ENCODE measurements around the gene QDPR. TPM values are rescaled to one million over a fixed set of nuclear protein-coding genes. Genes with fewer than 3 reads are reported as not detected.

Gene QDPR
- total RNA-seq, 1 donor from 2014 or later: 16.2 TPM

DNA sequence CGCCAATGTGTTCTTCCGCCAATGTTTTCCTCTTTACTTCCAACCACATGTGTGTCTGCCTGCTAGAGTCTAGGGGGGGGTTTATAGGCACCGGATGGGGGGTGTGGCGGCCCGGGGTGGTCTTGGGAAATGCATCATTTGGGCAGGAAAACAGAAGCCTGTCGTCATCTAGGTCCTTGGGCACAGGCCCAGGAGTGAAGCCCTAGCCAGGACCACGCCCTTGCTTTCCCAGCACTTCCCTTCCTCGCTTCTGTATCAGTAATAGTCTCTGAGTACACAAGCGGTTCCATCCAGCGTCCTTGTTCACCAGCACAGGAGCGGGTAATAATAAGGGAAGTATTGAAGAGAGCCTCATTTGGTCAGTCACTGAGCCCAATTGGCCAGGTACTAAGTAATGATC is 74.5 kb downstream of the QDPR start:
- no peak for TF ChIP-seq POLR2A (IDR thresholded peaks at IDR 0.05)
- TF ChIP-seq POLR2AphosphoS5 (IDR thresholded peaks at IDR 0.05; ENCODE audit: insufficient read depth in 1 of 2, low read depth in 1 of 2): no peak
- TF ChIP-seq, protein P1, sequence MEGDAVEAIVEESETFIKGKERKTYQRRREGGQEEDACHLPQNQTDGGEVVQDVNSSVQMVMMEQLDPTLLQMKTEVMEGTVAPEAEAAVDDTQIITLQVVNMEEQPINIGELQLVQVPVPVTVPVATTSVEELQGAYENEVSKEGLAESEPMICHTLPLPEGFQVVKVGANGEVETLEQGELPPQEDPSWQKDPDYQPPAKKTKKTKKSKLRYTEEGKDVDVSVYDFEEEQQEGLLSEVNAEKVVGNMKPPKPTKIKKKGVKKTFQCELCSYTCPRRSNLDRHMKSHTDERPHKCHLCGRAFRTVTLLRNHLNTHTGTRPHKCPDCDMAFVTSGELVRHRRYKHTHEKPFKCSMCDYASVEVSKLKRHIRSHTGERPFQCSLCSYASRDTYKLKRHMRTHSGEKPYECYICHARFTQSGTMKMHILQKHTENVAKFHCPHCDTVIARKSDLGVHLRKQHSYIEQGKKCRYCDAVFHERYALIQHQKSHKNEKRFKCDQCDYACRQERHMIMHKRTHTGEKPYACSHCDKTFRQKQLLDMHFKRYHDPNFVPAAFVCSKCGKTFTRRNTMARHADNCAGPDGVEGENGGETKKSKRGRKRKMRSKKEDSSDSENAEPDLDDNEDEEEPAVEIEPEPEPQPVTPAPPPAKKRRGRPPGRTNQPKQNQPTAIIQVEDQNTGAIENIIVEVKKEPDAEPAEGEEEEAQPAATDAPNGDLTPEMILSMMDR (IDR thresholded peaks at IDR 0.05): no peak
- Histone ChIP-seq H3K27ac (no peak overlapping the region), H3K27me3 (no peaks in the 10 kb centered on the region), H3K4me3 (no peak overlapping the region), H3K36me3 (no peaks in the 10 kb centered on the region), H3K4me1 (no peaks in the 10 kb centered on the region), H3K9me3 (no peaks in the 10 kb centered on the region)
- intact Hi-C loops (cut with DNase I): no loop called here
- DNase-seq (ENCODE audit: extremely low spot score in 2 of 2): no peak

DNA sequence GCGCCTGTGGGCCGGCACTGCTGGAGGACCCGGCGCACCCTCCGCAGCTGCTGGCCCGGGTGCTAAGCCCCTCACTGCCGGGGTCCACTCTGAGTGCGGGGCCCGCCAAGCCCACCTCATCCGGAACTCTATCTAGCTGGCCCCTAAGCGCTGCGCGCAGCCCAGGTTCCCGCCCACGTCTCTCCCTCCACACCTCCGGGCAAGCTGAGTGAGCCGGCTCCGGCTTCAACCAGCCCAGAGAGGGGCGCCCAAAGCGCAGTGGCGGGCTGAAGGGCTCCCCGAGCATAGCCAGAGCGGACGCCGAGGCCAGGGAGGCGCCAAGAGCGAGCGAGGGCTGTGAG is 75.2 kb downstream of the QDPR start:
- TF ChIP-seq, protein P1 (IDR thresholded peaks at IDR 0.05): no peak
- TF ChIP-seq POLR2AphosphoS5 (IDR thresholded peaks at IDR 0.05; ENCODE audit: insufficient read depth in 1 of 2, low read depth in 1 of 2) (no peak), POLR2A (IDR thresholded peaks at IDR 0.05) (no peak)
- Histone ChIP-seq H3K4me1 (no peaks in the 10 kb centered on the region), H3K27me3 (no peaks in the 10 kb centered on the region), H3K27ac (no peak overlapping the region), H3K36me3 (no peaks in the 10 kb centered on the region), H3K4me3 (no peak overlapping the region), H3K9me3 (no peaks in the 10 kb centered on the region)
- no peak for DNase-seq (ENCODE audit: extremely low spot score in 2 of 2)
- intact Hi-C loops (cut with DNase I): no loop called here

Other genes starting within 250 kb of the QDPR start
- gene CLRN2, start 3.1 kb upstream of the QDPR start, total RNA-seq: not detected
- 77.6 TPM for gene LAP3, start 65.1 kb upstream of the QDPR start, total RNA-seq
- gene MED28, start 102.6 kb upstream of the QDPR start, total RNA-seq: 14.0 TPM